GM12864 (cell line): ENCODE data around the gene ATN1.
A peak's percentile ranks its signal among the peaks of the same experiment; 100 is the strongest.
"Not testable (repeated sequence)": the region's sequence is repeated elsewhere in the genome, so short reads cannot be mapped to it uniquely, and the experiment has no call there.

Source experiments
- DNase-seq: peaks from one replicate; pipeline ENCODE4 v3.0.0-alpha.2; 2011; ENCODE audit warnings: low read depth
- H3K4me3 ChIP-seq: 2 replicates; pipeline ENCODE4 v1.5.1; 2011; ENCODE audit warnings: mild to moderate bottlenecking, low read depth, low read length, control low read depth
- TF ChIP-seq, protein P1 (sequence below): IDR thresholded peaks from 2 replicates; pipeline ENCODE4 v1.5.1; 2011; ENCODE audit warnings: low read depth, mild to moderate bottlenecking, moderate library complexity, low read length, control low read depth, inconsistent platforms; ENCODE audit errors: missing control alignments

Gene ATN1, protein sequence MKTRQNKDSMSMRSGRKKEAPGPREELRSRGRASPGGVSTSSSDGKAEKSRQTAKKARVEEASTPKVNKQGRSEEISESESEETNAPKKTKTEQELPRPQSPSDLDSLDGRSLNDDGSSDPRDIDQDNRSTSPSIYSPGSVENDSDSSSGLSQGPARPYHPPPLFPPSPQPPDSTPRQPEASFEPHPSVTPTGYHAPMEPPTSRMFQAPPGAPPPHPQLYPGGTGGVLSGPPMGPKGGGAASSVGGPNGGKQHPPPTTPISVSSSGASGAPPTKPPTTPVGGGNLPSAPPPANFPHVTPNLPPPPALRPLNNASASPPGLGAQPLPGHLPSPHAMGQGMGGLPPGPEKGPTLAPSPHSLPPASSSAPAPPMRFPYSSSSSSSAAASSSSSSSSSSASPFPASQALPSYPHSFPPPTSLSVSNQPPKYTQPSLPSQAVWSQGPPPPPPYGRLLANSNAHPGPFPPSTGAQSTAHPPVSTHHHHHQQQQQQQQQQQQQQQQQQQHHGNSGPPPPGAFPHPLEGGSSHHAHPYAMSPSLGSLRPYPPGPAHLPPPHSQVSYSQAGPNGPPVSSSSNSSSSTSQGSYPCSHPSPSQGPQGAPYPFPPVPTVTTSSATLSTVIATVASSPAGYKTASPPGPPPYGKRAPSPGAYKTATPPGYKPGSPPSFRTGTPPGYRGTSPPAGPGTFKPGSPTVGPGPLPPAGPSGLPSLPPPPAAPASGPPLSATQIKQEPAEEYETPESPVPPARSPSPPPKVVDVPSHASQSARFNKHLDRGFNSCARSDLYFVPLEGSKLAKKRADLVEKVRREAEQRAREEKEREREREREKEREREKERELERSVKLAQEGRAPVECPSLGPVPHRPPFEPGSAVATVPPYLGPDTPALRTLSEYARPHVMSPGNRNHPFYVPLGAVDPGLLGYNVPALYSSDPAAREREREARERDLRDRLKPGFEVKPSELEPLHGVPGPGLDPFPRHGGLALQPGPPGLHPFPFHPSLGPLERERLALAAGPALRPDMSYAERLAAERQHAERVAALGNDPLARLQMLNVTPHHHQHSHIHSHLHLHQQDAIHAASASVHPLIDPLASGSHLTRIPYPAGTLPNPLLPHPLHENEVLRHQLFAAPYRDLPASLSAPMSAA (N-terminal part only)

DNA sequence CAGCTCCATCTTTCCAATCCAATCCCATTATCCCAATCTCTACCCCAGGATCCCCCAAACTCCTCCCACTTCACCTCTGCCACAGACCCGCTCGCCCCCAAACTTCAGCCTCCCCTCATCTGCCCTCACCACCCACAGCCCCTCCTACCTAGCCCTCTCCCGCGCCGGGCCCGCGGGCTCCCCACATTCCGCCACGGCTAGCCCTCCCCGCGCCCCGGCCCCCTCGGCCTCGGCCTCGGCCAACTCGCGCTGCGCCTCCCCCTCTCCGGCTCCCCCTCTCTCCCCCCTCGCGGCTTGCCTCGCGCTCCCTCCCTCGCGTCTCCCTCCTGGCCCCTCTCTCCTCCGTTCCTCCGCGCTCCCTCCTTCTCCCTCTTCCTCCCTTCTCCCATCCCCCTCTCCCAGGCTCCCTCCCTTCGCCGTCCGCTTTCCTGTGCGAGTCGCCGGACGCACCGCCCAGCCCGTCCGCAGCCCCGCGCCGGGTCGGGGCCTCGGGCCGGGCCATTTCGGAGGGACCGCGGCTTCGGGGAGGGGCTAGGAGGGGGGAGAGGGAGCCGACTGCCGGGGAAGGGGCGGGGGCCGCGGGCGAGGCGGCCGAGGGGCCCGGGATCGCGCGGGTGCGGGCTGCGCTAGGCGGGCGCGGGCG lies at the start of gene ATN1:
Gene ATN1 (plus strand): TSS at position 581 of the 643 bp plus-strand sequence. CDS start 6,043 bp downstream, outside the sequence.
- TF ChIP-seq, protein P1, sequence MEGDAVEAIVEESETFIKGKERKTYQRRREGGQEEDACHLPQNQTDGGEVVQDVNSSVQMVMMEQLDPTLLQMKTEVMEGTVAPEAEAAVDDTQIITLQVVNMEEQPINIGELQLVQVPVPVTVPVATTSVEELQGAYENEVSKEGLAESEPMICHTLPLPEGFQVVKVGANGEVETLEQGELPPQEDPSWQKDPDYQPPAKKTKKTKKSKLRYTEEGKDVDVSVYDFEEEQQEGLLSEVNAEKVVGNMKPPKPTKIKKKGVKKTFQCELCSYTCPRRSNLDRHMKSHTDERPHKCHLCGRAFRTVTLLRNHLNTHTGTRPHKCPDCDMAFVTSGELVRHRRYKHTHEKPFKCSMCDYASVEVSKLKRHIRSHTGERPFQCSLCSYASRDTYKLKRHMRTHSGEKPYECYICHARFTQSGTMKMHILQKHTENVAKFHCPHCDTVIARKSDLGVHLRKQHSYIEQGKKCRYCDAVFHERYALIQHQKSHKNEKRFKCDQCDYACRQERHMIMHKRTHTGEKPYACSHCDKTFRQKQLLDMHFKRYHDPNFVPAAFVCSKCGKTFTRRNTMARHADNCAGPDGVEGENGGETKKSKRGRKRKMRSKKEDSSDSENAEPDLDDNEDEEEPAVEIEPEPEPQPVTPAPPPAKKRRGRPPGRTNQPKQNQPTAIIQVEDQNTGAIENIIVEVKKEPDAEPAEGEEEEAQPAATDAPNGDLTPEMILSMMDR, result no peak
- DNase-seq, result no peak
- peak within 1 kb of the TSS; percentile 77 for H3K4me3 ChIP-seq

DNA sequence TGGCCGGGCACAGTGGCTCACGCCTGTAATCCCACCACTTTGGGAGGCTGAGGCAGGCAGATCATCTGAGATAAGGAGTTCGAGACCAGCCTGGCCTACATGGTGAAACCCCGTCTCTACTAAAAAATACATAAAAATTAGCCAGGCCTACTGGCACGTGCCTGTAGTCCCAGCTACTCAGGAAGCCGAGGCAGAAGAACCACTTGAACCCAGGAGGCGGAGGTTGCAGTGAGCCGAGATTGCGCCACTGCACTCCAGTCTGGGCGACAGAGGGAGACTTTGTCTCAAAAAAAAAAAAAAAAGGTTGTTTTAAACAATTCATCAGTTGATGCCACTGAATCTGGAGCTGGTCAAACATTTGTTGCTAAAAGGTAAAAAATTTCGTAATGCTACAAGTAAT lies 47.9 kb upstream of the ATN1 start:
- not testable (repeated sequence) for DNase-seq, H3K4me3 ChIP-seq

DNA sequence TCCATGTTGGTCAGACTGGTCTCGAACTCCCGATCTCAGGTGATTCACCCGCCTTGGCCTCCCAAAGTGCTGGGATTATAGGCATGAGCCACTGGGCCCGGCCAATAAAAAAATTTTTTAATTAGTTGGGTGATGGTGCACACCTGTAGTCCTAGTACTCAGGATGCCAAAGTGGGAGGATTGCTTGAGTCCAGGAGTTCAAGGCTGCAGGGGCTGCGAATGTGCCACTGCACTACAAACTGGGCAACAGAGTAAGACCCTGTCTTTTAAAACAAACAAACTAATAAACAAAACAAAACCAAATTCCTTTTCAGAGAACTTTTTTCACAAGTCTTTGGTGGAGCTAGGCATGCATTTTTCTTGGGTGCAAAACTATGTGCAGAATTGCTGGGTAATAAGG lies 44.5 kb upstream of the ATN1 start:
- no peak overlapping the region for H3K4me3 ChIP-seq
- DNase-seq, result no peak
- TF ChIP-seq, protein P1, result no peak

DNA sequence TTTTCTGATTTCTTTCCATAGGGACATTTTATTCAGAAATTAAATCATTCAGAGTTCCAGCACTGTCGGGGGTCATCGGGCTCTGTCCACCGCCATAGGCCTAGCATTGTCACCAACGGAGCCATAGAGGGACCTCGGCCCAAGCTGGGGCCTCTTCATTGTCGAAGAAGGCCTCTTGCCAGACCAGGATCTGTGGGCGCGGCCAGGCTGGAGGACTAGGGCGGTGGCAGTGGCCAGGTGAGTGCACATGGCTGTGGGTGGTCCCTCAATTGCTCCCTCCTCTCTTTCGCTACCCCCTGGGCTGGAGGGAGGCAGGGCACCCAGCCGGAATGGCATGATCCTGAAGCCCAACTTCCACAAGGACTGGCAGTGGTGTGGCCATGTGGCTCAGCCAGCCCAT lies 44.1 kb upstream of the ATN1 start:
- H3K4me3 ChIP-seq, result no peak overlapping the region
- no peak for DNase-seq
- TF ChIP-seq, protein P1, result no peak

DNA sequence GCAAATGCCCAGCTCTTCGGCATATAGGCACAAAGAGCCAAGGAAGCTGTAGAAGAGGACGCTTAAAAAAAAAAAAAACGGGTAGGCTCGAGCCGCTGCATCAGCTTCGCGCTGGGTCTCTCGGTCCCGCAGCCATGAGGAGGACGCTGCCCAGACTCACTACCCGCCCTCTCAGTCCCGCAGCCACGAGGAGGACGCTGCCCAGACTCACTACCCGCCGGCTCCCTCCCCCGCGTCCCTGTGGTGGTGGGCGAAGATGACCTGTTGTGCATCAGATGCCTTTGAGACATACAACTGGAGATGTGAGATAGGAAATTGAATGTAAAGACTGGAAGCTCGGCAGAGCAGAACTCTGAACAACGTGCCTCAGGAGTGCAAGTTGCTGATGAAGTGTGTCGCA lies 43.2 kb upstream of the ATN1 start:
- TF ChIP-seq, protein P1, result no peak
- no peak for DNase-seq
- H3K4me3 ChIP-seq, result no peak overlapping the region

DNA sequence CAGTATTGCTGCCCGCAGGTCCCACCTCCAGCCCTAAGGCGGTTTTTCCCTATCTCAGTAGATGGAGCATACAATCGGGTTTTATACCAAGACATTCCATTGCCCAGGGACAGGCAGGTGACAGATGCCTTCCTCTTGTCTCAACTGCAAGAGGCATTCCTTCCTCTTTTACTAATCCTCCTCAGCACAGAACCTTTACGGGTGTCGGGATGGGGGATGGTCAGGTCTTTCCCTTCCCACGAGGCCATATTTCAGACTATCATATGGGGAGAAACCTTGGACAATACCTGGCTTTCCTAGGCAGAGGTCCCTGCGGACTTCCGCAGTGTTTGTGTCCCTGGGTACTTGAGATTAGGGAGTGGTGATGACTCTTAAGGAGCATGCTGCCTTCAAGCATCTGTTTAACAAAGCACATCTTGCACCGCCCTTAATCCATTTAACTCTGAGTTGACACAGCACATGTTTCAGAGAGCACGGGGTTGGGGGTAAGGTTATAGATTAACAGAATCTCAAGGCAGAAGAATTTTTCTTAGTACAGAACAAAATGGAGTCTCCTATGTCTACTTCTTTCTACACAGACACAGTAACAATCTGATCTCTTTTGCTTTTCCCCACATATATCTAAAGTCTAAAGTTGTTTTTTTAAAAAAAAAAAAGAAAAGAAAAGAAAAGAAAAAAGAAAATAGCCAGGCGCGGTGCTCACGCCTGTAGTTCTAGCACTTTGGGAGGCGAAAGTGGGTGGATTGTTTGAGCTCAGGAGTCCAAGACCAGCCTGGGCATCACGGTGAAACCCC lies 41.4 kb upstream of the ATN1 start:
- H3K4me3 ChIP-seq, DNase-seq: not testable (repeated sequence)

DNA sequence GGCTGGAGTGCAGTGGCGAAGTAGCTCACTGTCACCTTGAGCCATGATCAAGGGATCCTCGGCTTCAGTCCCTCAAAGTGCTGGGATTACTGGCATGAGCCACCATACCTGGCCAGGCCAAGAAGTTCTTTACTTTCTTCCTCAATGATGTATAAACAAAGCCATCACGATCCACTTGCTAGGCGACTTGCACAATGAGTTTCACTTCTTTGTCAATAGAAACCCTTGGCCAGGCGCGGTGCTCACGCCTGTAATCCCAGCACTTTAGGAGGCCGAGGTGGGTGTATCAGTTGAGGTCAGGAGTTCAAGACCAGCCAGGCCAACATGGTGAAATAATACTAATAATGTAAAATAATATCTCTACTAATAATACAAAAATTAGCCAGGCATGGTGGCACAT lies 40.3 kb upstream of the ATN1 start:
- no peak overlapping the region for H3K4me3 ChIP-seq
- TF ChIP-seq, protein P1, result no peak
- no peak for DNase-seq
